ENCODE measurements around the gene RPE.

GRCh38 chr2:210003359-210003758 is 921 bp downstream of the RPE start:
- no peak for TF ChIP-seq CTCF (IDR thresholded peaks at IDR 0.05)
- TF ChIP-seq POLR2A (IDR thresholded peaks at IDR 0.05), result no peak
